Stimulated activated naive B cell treated with anti-CD40 and anti-IgM and Interleukin-4, amounts not matched to agents 10 μg/mL and 1 μg/mL and 100 μg/mL, for 72 hours (primary cell): ENCODE measurements around the gene RAB11FIP3.

Experiments
- ATAC-seq, 2 donors: fragments of 150-1000 bp; cut with Tn5 transposase; replicated peaks; 2 replicates each; pipeline ENCODE4 v1.10.0; 2021; ENCODE audit warnings: moderate library complexity in 1 of 2
- DNase-seq: peaks from one replicate; pipeline ENCODE4 v3.0.0; 2021
- H3K27ac Mint-ChIP-seq: one replicate; pipeline ENCODE4 v1.8.0; 2022; ENCODE audit warnings: mild to moderate bottlenecking, mixed read lengths
- H3K27me3 Mint-ChIP-seq, 2 donors: one replicate each; pipeline ENCODE4 v1.8.0; 2022; ENCODE audit warnings: mixed read lengths in 2 of 2
- H3K36me3 Mint-ChIP-seq, 2 donors: one replicate each; pipeline ENCODE4 v1.8.0; 2022; ENCODE audit warnings: mixed read lengths in 2 of 2, mild to moderate bottlenecking in 1 of 2
- H3K4me1 Mint-ChIP-seq, 2 donors: one replicate each; pipeline ENCODE4 v1.8.0; 2022; ENCODE audit warnings: mixed read lengths in 2 of 2, mild to moderate bottlenecking in 1 of 2
- H3K4me3 Mint-ChIP-seq, 2 donors: one replicate each; pipeline ENCODE4 v1.8.0; 2022; ENCODE audit warnings: mild to moderate bottlenecking in 2 of 2, mixed read lengths in 2 of 2, moderate library complexity in 1 of 2
- H3K9me3 Mint-ChIP-seq, 2 donors: one replicate each; pipeline ENCODE4 v1.8.0; 2022; ENCODE audit warnings: mixed read lengths in 2 of 2, mild to moderate bottlenecking in 1 of 2

Gene RAB11FIP3

GRCh38 chr16:551210-551609 is 125.8 kb downstream of the RAB11FIP3 start:
- no peak for ATAC-seq
- peaks cover 4 to 10% of the 10 kb centered on the region in 2 donors for H3K36me3 Mint-ChIP-seq
- no peaks in the 10 kb centered on the region for H3K27me3 Mint-ChIP-seq

GRCh38 chr16:552171-552570 is 126.7 kb downstream of the RAB11FIP3 start:
- H3K9me3 Mint-ChIP-seq, result no peaks in the 10 kb centered on the region
- peaks cover 0 to under 1% of the 10 kb centered on the region in 2 donors for H3K27me3 Mint-ChIP-seq
- peaks cover 4 to 10% of the 10 kb centered on the region in 2 donors for H3K36me3 Mint-ChIP-seq
- ATAC-seq (no peak), DNase-seq (no peak)
- H3K4me1 Mint-ChIP-seq, result no peaks in the 10 kb centered on the region
- no peak overlapping the region for H3K27ac Mint-ChIP-seq
- H3K4me3 Mint-ChIP-seq, result no peak overlapping the region

More at GRCh38 chr16:551210-551609, 125.8 kb downstream of the RAB11FIP3 start:
- no peak overlapping the region for H3K4me3 Mint-ChIP-seq
- H3K4me1 Mint-ChIP-seq, result no peaks in the 10 kb centered on the region
- H3K27ac Mint-ChIP-seq, result no peak overlapping the region
- H3K9me3 Mint-ChIP-seq, result no peaks in the 10 kb centered on the region
- DNase-seq, result no peak

DNA sequence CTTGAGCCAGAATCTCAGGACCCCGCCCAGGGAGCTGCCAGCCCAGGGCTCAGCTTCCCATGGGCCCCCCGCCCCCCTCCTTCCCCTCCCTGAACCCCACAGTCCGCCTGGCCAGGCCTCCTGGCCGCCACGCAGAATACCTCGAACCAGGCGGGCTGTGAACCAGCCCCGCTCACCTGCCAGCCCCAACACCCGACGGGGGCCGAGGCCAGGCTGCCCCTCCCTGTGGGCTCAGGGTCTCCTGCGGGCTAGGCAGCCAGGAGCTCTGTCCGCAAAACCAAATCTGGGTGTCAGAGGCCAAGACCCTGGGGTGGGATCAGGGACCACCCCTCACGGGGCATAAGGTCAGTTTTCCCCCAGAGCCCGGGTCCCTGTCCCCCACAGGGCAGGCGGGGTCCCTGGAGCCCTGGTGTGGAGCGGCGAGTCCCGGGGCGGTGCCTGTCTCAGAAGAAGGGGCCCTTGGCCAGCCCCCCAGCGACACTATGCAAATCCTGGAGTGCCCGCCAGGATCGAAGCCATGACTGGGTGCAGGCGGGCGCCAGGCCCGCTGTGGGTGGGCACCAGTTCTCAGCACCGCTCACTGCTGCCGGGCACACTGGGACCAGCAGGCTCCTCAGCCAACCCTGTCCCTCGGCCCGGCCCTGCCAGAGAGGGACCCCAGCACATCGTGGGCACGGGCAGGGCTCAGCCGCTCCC is 128.3 kb downstream of the RAB11FIP3 start:
- ATAC-seq (no peak), DNase-seq (no peak)
- no peaks in the 10 kb centered on the region for H3K9me3 Mint-ChIP-seq
- H3K27ac Mint-ChIP-seq, result no peak overlapping the region
- peaks cover 0 to 7% of the 10 kb centered on the region in 2 donors for H3K4me1 Mint-ChIP-seq
- peaks cover 8 to 16% of the 10 kb centered on the region in 2 donors for H3K27me3 Mint-ChIP-seq
- peaks cover 4 to 10% of the 10 kb centered on the region in 2 donors for H3K36me3 Mint-ChIP-seq
- H3K4me3 Mint-ChIP-seq, result no peak overlapping the region

GRCh38 chr16:554297-554621 is 128.8 kb downstream of the RAB11FIP3 start:
- Mint-ChIP-seq H3K27ac (no peak overlapping the region), H3K4me1 (peaks cover 0 to 7% of the 10 kb centered on the region in 2 donors), H3K4me3 (no peak overlapping the region), H3K27me3 (peaks cover 8 to 21% of the 10 kb centered on the region in 2 donors), H3K9me3 (no peaks in the 10 kb centered on the region), H3K36me3 (peaks cover 4 to 10% of the 10 kb centered on the region in 2 donors)
- DNase-seq, result no peak
- no peak for ATAC-seq

DNA sequence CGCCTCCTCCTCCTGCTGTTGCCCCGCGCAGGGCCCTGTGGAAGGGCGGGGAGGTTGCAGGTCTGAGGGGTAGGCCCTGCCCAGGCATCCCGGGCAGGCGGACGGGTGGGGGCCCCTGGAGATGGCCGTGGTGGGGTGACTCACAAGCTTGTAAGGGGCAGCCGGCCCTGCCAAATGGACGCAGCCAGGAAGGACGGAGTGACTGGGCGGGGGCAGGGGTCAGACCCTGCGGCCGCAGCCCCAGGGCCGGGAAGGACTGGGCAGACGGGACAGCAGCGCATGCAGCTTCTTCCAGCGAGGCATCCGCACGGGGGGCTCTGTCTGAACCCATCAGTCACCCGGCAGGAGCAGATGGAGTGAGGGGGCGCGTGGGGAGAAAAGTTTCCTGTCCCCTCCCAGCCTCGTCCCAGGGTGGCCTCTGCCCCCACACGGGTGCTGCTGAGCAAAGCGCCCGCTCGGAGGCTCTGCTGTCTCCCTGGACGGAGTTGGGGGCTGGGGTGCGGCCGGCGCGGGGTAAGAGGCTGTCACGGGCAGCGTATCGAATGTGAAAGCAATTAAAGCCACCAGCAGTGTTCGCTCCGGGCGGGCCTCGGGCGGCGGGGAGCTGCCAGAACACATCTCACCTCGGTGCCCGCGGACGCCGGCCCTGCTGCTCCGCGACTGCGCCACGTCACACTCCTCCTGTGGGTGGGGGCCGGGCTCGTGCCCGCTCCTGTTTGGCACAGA is 129.4 kb downstream of the RAB11FIP3 start:
- ATAC-seq (no peak), DNase-seq (no peak)
- no peak overlapping the region for H3K27ac Mint-ChIP-seq
- H3K36me3 Mint-ChIP-seq, result peaks cover 6 to 10% of the 10 kb centered on the region in 2 donors
- peaks cover 8 to 25% of the 10 kb centered on the region in 2 donors for H3K27me3 Mint-ChIP-seq
- no peaks in the 10 kb centered on the region for H3K9me3 Mint-ChIP-seq
- H3K4me1 Mint-ChIP-seq, result peaks cover 0 to 7% of the 10 kb centered on the region in 2 donors
- no peak overlapping the region for H3K4me3 Mint-ChIP-seq

GRCh38 chr16:555528-556473 is 130.4 kb downstream of the RAB11FIP3 start:
- H3K4me1 Mint-ChIP-seq, result peaks cover 0 to 7% of the 10 kb centered on the region in 2 donors
- no peak overlapping the region for H3K27ac Mint-ChIP-seq
- H3K9me3 Mint-ChIP-seq, result no peaks in the 10 kb centered on the region
- peaks cover 6 to 10% of the 10 kb centered on the region in 2 donors for H3K36me3 Mint-ChIP-seq
- H3K4me3 Mint-ChIP-seq, result no peak overlapping the region
- no peak for ATAC-seq
- DNase-seq, result no peak
- peaks cover 8 to 25% of the 10 kb centered on the region in 2 donors for H3K27me3 Mint-ChIP-seq

GRCh38 chr16:556474-557173 is 131.2 kb downstream of the RAB11FIP3 start:
- ATAC-seq, result no peak
- DNase-seq, result no peak
- Mint-ChIP-seq H3K27me3 (peaks cover 9 to 27% of the 10 kb centered on the region in 2 donors), H3K27ac (no peak overlapping the region), H3K4me3 (no peak overlapping the region), H3K4me1 (peaks cover 0 to 7% of the 10 kb centered on the region in 2 donors), H3K36me3 (peaks cover 3 to 8% of the 10 kb centered on the region in 2 donors), H3K9me3 (no peaks in the 10 kb centered on the region)

DNA sequence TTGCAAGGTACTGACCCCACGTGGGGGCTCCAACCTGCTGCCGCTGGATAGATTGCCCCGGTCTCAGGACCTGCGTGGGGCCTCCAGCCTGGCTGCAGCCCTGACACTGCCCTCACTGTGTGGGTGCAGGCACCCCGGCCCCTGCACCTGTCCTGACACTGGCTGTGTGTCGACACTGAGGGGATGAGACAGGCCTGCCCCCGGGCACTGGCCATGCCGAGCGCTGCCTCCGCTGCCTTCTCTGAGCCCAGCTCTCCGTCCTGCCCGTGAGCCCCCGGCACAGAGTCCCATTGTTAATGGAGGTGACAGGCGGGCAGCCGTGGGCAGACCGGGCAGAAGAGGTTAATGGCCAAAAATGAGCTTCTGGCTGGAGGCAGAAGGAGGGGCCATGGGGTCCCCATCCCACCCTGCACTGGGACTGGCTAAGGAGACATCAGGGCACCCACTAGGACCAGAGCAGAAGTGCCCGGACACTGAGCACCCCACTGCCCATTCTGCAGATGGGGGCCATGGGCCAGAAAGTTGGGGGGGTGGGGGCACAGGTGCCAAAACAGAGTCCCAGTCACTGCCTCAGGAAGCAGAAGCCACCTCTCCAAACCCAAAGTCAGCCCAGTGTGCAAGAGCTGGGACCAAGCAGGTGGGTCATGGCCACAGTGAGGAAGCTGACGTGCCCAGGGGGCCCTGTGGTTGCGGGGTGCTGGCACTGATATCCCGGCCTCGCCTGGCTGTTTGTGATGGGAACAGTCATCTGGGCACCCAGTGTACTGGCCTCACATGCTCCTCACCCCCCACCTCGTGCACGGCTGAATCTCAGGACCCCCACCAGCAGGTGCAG is 132.2 kb downstream of the RAB11FIP3 start:
- H3K9me3 Mint-ChIP-seq, result no peaks in the 10 kb centered on the region
- peaks cover 18 to 38% of the 10 kb centered on the region in 2 donors for H3K27me3 Mint-ChIP-seq
- no peak for ATAC-seq
- H3K4me1 Mint-ChIP-seq, result peaks cover 0 to 7% of the 10 kb centered on the region in 2 donors
- no peak overlapping the region for H3K4me3 Mint-ChIP-seq
- DNase-seq, result no peak
- H3K27ac Mint-ChIP-seq, result no peak overlapping the region
- H3K36me3 Mint-ChIP-seq, result peaks cover 2 to 7% of the 10 kb centered on the region in 2 donors

- Mint-ChIP-seq H3K27me3 (peaks cover 20 to 38% of the 10 kb centered on the region in 2 donors), H3K4me3 (no peak overlapping the region), H3K4me1 (peaks cover 0 to 7% of the 10 kb centered on the region in 2 donors), H3K27ac (no peak overlapping the region), H3K36me3 (peaks cover 2 to 7% of the 10 kb centered on the region in 2 donors), H3K9me3 (no peaks in the 10 kb centered on the region)
- no peak for DNase-seq
- peak in 1 of 2 donors; percentile 37 for ATAC-seq
These were observed 133.0 kb downstream of the RAB11FIP3 start for GRCh38 chr16:558298-559020.

DNA sequence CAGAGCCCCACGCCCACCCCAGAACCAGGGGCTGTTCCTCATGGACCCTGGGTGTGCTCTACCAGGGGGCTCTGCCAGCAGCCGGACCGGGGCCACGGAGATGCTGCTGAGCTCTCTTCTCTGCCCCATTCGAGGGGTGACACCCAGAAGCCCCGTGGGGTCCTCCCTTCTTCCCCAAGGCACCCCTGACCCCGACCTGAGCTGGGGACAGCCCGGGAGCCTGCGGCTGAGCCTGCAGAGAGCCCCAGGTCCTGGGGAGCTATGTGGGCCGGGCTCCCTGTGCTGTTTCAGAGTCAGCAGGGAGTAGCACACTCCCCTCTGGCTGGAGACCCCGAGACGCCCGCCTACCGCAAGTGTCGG is 133.6 kb downstream of the RAB11FIP3 start:
- Mint-ChIP-seq H3K9me3 (no peaks in the 10 kb centered on the region), H3K4me1 (peaks cover 0 to 7% of the 10 kb centered on the region in 2 donors), H3K4me3 (no peak overlapping the region), H3K36me3 (peaks cover 2 to 7% of the 10 kb centered on the region in 2 donors), H3K27me3 (peaks cover 20 to 38% of the 10 kb centered on the region in 2 donors), H3K27ac (no peak overlapping the region)
- DNase-seq (no peak), ATAC-seq (no peak)

DNA sequence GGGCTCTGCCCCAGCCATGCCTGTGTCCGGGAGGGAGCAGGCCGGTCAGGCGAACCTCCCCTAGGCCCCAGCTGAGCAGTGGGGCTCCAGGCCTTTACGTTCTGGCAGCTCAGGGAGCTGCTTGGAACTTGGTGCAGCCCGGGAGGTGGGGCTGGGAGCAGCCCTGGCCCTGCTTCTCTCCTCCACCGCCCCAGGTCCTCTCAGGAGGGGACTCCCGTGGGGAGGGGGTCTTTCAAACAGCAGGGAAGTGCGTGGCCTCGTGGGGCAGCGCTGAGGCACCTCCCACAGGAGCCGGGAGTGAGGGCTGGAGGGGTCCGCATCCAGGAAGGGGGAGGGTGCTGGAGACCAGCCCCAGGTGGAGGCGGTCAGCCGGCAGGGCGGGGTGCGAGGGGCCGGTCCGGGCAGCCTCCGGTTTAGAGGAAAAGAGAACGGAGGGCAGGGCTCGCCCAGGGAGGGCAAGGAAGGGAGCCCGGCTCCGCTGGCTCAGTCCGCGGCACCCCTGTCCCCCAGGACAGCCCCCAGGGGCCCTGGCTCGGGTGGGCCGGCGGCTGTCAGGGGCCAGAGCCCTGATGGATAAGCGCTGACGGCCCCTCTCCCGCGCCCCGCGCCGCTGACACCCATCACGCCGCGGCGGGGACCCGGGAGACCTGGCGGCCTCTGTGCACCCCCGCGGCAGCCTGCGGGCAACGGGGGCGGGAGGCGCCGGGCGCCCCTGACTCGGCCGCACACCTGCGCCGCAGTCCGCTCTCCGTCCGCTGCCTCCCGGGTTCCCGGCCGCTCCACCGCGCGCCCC is 134.2 kb downstream of the RAB11FIP3 start:
- no peaks in the 10 kb centered on the region for H3K9me3 Mint-ChIP-seq
- DNase-seq, result no peak
- peaks cover 2 to 3% of the 10 kb centered on the region in 2 donors for H3K36me3 Mint-ChIP-seq
- H3K4me3 Mint-ChIP-seq, result peak overlapping the region in 1 of 2 donors; percentile 36
- H3K27ac Mint-ChIP-seq, result no peak overlapping the region
- H3K27me3 Mint-ChIP-seq, result peaks cover 20 to 38% of the 10 kb centered on the region in 2 donors
- peaks cover 0 to 7% of the 10 kb centered on the region in 2 donors for H3K4me1 Mint-ChIP-seq
- no peak for ATAC-seq

DNA sequence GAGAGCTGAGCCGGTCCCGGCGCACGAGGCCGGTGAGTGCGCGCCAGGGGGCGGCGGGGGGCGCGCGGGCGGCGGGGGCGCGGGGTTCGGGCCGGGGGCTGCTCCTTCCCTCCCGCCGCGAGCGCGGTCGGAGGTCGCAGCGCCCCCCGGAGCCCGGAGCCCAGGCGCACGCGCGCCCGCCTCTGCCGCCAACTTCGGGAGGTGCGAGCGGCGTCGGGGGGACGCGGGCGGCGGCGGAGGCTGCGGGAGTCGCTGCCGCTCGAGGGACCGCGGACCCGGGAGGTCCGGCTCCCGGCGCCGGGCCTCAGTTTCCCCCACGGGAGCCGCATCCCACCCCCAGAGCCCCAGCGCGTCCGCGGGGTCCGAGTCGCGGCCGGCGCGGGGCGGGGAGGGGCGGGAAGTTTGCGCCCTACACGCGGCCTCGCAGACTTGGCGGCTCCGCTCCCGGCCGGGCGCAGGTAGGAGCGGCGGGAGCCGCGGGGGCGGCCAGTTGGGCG is 134.8 kb downstream of the RAB11FIP3 start, which contains the start of gene PRR35:
Gene PRR35 (plus strand): TSS at position 191 of the 497 bp plus-strand sequence. CDS start 2,901 bp downstream, outside the sequence.
- DNase-seq (no peak), ATAC-seq (no peak)
- Mint-ChIP-seq H3K9me3 (no peaks in the 10 kb centered on the region), H3K4me1 (peaks cover under 1 to 7% of the 10 kb centered on the region in 2 donors), H3K4me3 (peak within 1 kb of the TSS in 1 of 2 donors; percentile 36), H3K27ac (no peak within 1 kb of the TSS), H3K36me3 (peaks cover 0 to 2% of the 10 kb centered on the region in 2 donors), H3K27me3 (peaks cover 20 to 38% of the 10 kb centered on the region in 2 donors)
